Activated T-cell treated with anti-CD3 and anti-CD28 coated beads for 24 hours (primary cell): ENCODE results near the gene KLC1.

Experiments
- DNase-seq: peaks from one replicate; pipeline ENCODE4 v3.0.0-alpha.2; 2020; ENCODE audit warnings: low read depth

Gene KLC1

DNA sequence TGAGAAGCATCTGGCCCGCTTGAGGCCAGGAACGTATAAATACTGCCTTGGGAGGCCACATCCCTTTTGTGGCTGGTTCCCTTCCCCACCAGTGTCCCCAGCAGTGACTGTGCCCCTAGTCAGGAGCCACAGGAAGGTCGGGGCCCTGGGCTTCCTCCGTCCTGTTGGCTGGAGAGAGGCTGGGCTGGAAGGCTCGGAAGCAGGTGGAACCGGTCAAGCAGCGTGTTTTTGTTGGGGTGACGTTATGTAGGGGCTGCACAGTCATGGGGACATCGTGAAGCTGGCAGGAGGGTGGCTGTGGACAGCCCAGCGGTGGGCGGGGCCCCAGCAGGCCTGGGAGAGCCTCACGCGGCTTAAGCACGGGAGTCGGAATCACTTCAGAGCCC, 76.1 kb downstream of the KLC1 start:
- no peak for DNase-seq

DNA sequence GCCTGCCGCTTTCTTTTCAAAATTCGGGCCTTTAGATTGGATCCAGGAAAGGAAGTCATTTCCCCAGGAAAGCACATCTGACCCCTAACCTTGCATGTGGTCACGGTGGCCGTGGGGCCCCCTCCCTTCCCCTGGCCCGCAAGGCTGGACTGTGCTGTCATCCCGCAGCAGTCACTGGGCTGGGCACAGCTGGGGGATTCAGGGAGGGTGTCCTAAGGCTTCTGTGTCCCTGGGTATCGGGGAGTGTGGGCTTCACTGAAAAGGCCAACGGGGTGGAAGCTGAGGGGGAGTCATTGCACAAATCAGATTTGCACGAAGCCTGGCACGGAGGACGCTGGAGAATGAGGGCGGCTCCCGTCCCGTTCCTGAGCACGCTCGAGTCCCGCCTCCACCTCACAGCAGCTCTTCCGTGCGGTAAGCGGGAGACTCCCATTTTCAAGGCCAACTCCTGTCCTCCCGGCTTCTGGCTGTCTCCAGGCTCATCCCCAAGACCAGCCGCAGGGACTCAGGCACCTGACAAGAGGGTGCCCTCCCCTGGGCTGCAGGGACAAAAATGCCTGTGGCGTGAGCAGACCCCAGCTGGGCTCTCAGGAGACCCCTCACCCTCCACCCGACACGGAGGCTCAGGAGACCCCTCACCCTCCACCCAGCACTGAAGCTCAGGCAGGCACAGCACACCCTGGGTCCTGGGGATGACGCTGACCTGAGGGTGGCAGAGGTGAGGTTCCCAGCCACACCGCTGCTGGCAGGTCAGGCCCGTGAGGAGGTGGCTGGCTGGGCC, 76.7 kb downstream of the KLC1 start:
- DNase-seq = no peak

DNA sequence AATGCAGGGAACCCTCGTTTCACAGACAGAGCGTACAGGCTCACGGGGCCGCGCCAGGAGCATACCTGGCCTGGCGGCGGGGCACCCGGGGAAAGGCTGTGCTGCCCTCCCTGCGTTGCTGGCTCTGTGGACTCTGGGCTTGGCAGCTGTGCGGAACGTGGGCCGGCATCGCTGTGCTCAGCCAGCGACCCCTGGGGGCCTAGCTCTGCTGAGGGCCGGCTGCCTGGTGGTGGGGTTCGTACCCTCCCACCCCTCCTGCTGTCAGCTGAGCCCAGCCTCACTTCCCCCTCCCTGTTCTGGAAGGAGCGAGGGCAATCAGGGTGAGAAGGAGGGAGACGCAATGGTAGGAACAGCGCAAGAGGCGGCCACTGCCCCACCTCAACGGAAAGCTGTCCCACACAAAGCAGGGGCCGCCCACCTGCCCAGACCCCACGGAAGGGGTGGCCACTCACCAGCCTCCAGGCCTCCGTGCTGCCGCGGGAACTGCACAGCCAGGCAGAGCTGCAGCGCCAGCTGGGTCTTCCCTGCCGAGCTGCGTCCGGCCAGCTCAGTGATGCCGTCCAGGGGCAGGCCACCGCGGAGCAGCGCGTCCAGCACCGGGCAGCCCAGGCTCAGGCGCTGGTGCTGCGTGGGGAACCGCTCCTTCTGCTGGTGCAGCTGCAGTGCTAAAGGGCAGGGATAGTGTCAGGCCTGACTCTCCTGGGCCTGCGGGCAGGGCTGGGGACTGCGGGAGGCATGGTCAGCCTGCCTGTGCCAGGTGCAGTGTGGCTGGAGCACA, 77.7 kb downstream of the KLC1 start:
- DNase-seq = no peak

DNA sequence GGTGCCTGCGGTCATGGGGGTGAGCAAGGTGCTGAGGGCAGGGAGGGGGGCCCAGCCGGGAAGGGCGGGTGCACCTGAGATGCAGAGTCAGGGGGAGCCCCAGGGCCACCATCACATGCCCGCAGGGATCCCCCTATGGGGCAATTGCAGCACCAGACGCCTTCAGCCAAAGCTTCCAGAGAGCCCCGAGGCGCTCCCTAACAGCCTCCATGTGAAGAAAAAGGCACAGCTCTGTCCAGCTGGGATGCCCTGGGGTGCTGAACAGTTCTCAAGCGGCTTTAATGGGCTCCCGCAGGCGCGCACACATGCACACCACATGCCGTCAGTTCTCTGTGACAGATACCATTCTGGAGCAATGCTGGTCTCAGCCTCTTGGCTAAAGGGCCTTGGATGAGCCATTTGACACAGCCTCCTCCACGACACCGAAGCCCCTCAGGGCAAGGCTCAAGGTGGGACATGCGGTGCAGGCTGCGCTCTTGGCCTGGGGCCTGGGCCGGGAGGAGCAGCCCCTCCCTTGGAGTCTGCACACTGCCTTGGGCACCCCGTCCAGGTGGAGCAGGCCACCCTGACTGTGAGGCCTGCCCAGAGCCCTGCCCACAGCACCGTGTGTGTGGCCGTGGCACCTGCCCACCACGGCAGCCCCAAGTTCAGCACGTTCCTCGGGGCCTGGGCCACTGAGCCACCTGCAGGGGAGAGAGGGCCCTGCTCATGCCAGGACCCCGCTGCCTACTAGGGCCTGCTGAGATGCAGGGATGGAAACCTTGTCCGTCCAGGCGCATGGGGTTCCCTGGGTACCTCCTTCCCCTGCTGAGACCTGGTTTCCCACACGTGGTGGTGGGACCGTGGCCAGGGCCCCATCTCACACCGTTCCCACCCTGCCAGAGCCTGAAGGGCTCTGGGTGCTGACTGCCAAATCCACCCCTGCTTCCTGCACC, 78.6 kb downstream of the KLC1 start:
- no peak for DNase-seq

DNA sequence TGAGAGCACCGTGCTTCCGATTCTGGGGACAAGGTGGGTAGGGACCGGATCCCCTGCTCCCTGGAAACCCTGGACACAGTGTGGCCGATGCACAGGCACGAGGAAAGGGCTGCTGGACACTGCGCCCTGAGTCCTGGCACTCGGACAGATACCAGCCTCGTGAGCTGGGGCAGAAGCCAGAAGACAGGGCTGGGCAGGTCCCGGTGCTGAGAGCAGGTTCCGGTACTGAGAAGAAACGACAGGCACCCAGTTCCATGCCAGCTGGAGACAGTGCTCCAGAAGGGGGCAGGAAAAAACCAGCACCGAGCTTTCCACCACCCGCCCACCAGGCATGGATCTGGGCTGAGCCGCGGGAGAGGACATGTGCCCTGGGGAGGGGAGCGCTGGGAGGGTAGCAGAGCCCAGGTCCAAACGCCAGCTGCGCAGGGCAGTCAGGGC, 79.8 kb downstream of the KLC1 start:
- no peak for DNase-seq

DNA sequence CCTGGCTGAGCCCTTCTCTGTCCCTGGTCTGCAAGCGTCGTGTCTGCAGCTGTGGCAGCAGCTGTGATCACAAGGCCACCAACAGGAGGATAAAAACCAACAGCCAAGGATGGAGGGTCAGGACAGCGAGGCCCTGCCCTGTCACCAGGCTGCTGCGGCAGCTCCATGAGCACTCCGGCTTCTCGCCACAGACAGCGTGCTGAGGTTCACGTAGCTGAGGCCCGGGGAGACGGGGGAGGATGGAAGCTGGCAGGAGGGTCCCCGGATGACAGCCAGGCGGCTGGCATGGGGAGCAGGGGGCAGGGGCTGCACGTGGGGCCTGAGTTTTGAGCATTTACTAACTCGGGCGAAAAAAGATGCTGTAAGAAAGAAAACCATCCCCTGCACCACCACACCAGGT, 80.8 kb downstream of the KLC1 start:
- no peak for DNase-seq

DNA sequence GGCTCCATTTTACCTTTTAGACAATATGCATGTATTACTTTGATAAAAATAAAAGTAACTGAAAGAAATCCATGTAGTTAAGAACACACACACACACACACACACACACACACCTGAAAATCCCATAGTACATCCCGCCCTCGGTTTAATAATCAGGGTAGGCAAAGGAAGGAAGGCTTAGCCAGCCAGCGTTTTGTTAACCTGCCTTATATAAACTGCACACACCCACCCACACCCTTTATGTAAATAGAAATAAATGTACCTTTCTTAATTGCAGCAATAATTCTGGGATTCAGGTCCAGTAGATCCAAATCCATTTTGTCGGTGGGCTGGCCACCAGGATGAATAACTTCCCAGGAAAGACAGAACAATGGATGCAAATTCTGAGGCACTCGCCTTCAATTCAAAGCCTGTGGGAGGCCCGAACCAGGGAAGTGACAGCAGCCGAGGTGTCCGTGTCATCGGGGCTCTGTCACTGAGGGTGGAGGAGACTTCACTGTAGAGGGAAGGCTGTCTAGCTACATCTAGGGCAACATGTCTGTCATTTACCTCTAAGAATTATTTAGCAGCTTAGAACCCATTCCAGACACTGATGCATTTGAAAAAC, 81.9 kb downstream of the KLC1 start:
- DNase-seq = no peak

DNA sequence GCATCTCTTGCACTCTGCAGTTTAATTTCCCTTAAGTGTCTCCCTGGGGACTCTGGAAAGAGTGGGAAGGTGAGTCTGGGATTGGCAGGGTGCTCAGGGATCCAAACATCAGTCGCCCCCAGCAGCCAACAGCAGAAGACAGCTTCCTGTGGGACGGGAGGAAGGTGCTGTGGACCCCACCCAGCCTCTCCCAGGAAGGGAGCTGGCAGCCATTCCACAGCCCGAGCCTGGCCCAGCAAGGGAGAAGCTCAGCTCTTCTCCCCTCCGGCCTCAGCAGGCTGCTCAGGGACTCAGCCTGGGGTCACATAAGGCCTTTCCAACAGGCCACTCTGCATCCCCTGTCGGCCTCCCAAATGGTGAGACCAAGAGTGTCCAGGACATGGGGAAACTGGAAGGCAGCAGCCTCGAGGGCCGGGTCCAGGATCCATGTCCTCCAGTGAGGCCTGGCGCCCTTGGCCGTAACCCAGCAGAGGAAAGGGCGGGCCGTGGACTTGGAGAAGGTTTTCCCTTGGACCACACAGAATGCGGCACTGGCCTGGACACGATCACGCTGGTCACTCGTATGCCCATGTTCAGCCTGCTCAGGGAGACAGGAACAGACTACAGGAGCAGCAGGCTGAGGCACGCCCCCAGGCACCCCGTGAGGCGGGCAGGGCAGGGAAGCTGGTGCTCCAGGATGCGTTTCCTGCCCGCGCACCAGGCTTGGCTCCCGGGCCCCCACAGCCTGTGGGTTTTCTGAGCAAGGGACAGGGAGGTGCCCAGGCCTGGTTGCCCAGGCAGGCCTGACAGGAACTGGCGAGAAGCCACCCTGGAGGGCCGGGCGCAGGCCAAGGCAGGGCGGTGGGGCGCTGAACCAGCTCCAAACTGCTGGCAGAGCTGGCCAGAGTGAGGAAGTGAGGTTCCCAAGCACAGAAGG, 82.8 kb downstream of the KLC1 start:
- no peak for DNase-seq

DNA sequence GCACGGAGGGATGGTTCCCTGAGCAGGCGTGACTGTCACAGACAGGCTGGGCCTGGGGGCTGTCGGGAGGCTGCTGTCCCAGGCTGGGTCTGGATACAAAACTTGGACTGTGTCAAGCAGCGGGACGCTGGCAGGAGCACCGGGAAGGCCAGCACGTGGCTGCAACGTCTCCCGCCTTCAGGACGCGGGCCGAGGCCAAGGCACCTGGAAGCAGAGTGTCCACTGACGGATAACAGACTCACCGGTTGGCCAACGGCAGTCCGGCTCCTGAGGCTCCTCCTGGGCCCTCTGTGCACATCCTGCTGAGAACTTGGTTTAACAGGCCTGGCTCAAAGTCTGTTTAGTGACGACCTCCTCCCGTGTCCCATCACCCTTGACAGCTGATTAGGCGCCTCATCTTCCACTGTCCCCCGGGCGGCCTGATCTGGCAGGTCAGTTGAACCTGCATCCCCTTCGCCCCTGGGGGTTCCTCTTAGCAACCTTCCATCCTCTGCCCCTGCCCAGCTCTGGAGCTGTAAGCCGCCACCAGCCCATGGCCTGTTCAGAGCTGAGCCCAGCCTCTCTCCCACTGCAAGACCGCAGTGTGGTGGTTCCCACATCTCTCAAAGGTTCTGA, 83.7 kb downstream of the KLC1 start:
- DNase-seq = no peak

DNA sequence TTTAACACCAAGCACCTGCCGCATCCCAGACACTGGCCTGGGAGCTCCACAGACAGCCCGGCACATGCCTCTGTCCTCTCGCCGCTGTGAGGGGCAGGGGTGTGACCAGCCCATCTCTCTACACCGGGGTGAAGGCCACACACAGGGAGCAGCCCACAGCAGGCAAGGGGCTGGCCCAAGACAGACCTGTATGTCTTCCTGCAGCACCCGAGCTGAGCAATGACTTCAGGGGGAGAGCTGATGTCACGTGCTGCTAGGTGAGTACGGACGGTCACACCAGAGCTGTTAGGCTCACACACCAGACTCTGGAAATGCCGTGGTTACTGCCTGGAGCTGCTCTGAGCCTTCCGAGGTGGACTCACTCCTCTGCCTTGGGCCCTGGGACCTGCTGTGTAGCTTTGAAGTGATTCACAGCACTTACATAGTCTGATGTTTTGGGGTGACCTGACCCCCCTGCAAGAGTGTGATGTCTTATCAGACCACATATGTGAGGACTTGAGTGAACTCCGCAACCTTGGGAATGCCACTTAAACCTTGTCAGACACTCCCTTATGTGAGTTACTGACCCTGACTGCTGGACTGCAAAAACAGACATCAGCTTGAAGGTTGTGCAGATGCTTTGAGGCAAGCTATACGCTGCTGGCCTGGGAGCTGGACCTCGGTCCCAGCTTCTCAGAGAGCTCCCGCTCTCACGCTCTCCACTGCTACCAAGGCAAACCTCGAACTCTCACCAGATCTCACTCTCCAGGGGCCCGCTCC, 84.5 kb downstream of the KLC1 start:
- no peak for DNase-seq

DNA sequence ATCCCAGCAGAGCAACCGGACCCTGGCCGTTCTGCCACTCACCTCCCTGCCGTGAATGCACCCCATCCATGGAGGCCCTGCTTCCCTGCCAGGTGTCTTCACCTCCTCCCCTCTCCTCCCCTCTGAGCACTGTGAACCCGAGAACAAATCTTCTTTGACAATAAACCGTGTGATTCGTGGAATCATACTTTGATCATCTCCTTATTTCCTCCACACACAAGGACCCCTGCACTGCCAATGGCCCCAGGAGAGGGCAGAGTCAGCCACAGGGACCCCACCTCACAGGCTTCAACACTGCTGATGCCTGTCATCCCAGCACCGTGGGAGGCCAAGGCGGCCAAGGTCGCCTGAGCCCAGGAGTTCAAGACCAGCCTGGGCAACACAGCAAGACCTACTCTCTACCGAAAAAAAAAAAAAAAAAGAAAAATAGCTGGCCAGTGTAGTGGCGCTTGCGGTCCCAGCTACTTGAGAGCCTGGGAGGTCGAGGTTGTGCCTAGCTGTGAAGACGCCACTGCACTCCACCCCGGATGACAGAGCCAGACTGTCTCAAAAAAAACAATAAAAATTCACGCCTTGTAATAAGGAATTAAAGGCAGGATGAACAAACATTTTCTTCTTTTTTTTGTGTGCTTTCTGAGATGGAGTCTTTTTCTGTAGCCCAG, 85.2 kb downstream of the KLC1 start:
- no peak for DNase-seq

DNA sequence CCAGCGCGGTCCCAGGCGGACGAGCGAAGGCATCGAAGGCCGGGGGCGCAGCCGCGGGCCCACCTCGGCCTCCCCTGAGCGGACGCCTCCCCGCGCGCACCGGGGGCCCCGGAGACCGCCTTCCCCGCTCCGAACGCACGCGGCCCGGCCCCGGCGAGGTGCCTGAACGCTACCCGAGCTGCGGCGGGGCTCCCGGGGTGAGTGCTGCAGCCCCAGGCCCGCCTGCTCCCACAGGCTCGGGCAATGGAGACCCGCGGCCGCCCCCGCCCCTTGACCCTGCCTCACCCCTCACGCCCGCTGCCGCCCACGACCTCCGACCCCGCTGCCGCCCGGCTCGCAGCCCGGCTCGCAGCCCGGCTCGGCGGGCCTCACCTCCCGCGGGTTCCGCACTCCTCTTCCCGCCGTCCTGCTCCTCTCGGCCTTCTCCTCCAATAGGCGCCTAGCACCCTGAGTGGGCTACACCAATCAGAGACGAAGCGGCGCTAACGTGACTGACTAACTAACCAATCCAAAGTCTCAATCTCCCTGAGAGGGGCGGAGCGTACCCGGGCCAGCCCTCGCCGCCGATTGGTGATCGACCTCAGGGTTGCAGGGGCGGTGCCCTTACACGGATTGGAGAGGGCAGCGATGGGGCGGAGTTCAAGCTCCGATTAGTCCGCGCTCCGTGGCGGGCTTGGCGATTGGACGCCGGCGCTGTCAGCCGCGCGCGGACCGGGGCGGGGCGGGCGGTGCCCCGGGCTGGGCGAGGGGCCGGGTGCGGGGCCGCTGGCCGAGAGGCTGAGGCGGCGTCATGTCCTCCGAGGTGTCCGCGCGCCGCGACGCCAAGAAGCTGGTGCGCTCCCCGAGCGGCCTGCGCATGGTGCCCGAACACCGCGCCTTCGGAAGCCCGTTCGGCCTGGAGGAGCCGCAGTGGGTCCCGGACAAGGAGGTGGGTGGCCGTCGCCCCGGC, 86.3 kb downstream of the KLC1 start, which contains the start of the genes XRCC3 and ZFYVE21:
Gene XRCC3, minus strand, starts transcription at position 400 of the 949 bp plus-strand sequence. CDS start 4,364 bp downstream, outside the sequence.
Gene ZFYVE21, plus strand, starts transcription at position 759 of the 949 bp plus-strand sequence. Its CDS starts 32 bp downstream, at position 791.
- peak; percentile 99 for DNase-seq

DNA sequence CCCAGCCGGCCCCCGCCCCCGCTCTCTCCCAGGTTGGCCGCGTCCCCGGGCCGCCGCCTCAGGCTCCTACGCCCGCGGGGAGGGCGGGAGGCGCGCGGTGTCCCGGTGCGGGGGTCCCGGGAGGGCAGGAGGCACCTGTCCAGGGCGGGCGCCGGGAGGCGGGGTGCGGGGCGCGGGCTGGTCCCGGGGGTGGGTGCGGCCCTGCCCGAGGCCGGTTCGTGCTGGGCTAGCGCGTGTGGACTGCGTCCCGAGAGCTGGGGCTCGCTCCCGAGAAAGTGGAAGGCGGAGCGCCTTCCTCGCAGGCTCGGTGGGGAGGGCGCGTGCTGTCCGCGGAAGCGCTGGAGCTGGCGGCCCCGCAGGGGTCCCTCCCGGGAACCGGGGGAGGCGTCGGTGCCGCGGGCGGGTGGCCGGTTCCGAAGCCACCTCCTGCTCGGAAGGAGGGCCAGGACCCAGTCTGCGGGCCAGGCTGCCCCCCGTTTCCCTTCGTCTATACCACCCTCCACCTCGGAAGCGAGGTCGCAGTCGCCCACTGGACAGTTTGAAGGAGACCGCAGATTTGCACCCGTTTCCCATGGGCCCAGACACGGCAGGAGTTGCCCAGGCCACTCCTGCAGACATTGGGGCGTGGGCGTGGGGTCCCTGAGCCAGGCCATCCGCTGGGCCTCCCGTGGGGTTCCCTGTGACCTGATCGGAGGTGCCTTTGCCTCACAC, 87.2 kb downstream of the KLC1 start:
- no peak for DNase-seq

DNA sequence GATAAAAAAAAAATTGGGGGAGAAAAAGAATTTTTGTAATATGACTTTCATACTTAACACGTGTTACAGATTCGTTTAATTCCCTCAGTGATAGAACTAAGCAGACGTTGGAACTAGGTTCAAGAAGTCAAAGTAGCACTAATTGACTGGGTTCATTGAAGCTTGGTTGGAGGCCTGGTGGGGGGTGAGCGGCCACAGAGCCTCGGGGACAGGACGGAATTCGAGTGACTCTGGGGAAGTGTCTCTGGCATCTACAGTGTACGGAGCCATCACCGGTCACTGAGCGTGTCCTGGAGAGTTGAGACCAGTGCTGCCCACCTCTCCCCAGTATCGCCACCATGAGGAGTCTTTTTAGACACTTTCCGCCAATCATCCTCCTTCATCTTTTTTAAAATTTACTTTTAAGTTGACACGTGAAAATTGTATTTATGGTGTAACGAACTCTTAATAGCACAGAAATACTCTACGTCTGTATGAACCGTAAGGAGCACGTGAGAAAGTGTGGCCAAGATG, 87.9 kb downstream of the KLC1 start:
- no peak for DNase-seq

DNA sequence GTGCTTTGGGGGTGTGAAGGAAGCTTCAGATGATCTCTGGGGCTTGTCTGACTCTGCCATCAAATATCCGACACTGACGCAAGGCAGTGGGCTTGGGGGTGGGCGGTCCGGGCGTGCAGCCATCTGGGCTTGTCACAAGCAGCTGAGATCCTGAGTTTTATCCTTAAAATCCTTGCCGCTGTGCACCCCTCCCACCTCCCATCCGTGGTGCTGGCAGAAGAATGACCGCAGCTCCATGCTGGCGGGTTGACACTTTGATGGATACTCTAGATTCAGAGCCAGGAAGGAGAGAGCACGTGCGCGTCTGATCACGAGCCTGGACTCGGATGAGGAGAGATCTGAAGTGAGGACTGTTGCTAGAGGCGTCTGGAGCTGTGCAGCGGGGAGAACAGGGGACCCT, 89.6 kb downstream of the KLC1 start:
- DNase-seq = no peak

DNA sequence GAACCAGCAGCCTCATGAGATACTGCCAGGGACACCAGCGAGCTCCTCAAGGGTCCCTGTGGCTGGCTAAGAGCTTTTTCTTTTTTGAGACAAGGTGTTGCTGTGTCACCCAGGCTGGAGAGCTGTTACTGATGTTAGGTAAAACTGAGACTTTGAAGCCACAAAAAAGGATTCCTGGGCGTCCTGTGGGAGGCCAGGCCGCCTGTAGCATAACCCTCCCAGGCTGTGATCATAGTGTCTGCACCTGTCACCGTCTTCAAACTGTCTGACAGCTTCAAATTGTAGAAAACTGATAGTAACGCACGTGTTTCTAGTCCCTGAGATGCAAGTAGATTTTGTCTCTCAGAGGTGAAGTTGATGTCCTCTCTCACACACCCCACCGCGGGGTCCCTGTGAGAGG, 90.7 kb downstream of the KLC1 start:
- no peak for DNase-seq
